GM19238 (cell line): ENCODE measurements around the gene FHOD3.

ENCODE experiments used
- DNase-seq: peaks from one replicate; pipeline ENCODE4 v3.0.0; 2011; ENCODE audit warnings: low spot score; ENCODE audit not compliant: insufficient read length

The FHOD3 gene

DNA sequence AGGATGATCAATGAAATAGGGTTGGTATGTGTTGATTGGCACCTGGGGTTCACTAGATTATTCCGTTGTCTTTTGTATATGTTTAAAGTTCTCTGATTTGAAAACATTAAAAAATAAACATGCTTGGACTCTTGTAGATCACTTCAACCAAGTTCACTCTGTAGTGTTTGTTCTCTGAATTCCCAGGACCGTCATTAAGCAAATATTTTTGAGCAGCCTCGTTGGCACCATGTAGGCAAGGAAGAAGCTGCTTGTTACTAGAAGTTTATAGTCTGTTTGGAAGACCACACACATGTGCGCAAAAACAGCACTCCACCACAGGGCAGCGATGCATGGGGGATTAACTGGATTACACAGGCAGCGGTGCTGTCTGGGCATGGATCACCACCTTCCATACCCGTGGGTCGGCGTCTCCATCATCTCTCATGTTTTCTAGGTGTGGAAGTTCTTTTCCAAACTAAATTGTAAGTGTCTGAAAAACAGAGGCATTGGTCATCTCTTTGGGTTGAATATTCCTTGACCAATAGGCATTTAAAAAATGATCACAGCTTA, 212.2 kb downstream of the FHOD3 start:
- no peak for DNase-seq

DNA sequence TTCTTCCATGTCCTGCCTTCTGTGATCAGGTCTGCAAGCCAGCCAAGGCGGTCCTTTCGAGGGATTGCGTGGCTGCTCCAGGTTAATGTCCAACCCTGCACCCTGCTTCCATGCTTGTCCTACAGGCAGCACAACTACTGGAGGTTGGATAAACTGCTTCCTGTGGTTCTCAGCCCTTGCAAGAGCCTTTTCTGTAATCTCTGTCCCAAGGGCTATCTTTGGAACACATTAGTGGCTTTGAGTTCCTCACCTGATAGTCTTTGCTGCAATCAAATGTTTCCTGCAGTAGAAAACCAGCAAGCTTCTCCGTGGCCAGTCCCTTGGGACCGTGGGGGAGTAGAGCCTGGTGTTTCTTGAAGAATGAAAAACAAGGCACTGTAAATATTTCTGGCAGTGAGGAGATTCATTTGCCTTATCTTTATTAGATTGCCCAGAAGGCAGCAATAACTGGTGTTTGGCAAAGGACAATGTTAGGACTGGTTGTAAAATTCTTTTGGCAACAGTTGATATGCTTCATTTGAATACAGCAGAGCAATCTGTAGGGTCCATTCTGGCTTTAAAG, 214.4 kb downstream of the FHOD3 start:
- DNase-seq = no peak

DNA sequence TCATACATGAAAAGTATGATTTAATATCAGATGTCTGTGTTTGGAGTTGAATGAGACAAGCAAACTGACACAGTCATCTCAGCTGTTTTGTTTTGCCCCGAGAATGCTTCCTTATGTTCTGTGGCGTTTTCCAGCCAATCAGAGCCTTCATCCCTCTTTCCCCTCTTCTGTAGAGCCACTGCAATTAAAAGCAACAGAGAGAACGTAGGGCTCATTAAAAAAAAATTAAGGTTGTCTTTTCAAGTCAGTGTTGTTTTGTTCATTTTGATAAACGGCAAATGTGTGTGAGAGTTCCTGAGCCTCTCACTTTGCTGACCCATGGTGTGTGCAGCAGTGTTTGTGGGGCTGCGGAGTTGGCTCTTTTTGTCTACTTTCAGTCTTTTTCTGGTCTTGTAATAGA, 216.0 kb downstream of the FHOD3 start:
- DNase-seq = no peak

DNA sequence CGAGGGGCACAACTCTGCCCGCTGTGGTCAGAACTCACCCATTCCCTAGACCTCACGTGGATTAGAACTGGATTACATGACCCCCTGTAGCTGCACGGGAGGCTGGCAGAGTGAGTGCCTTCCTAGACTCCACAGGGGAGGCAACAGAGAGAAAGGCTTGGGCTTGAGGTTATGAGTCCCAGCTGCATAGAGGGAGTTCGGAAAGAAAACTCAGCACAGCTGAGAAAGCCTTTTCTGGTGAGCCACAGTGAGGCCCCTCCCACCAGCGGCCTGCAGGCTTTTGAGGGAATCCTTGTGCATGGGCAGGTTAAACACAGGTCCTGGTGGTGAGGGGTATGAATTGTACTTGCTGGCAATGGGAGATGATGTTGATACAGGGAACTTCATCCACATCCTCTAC, 217.3 kb downstream of the FHOD3 start:
- DNase-seq = no peak

DNA sequence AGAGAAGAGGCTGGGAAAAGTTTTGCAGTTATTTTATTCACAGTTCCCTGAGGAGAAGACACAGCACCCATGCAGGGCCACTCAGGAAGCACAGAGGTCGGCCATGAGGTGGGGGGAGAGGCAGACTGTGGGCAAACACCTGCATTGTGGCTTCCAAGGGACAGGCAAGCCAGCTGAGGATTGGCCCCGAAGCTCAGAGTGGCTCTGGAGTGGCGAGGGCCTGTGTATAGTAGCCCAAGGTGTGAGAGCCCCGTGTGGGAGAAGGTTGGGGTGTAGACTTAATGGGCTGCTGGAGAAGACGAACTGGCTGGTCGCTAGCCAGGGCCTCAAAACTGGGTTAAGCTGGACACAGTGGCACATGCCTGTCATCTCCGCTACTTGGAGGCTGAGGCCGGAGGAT, 218.7 kb downstream of the FHOD3 start:
- DNase-seq = no peak

DNA sequence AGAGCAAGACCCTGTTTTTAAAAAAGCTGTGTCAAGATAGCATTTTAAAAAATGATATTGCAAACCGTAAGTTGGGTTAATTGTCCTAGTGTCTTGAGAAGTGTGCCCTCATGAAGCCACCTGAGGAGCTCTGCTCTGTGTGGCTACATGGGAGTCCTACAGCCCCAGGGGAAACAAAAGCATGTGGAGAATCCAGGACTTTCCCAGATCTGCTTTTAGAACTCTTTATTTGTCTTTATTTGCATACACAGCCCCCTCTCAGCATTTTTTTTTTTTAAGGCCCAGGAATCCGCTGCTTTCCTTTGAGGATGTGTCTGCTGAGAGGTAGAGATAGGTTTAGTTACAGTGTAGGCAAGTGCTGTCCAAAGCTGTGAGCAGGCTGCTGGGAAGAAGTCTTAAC, 219.2 kb downstream of the FHOD3 start:
- no peak for DNase-seq

DNA sequence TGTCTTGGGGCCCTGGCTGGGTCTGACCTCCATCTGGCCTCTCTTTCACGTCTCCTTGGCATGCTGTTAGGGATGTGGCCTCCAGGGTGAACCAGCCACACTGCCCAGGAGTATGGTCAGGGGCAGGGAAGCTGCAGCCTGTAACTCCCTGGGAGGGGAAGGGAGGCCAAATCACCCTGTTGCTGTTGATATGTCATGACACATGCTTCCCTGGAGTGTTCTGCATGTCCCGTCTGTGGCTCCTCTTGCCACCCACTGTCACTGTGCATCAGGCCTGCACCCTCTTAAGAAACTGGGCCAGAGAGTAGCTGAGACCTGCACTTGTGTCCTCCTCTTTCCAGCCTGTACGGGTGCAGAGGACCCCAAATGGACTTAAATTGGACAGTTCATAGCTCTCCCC, 221.3 kb downstream of the FHOD3 start:
- DNase-seq = no peak

DNA sequence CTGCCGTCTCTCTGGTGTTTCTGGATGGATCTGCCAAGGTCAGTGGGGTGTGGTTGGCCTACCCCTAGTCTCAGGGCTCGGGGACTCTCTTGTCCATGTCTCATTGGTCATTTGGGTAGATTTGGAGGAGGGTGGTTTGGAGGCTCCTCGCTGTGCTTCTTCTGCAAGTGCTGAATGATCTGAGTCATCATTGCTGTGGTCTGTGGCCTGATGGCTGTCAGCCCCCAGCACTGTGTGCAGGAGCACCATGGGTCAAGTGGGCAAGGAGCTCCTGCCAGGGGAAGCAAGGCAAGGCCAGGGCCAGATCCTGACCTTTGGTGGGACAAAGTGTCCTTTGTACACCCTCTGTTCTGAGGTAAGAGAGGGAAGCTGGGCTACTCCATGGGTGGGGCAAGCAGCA, 221.8 kb downstream of the FHOD3 start:
- DNase-seq = no peak

DNA sequence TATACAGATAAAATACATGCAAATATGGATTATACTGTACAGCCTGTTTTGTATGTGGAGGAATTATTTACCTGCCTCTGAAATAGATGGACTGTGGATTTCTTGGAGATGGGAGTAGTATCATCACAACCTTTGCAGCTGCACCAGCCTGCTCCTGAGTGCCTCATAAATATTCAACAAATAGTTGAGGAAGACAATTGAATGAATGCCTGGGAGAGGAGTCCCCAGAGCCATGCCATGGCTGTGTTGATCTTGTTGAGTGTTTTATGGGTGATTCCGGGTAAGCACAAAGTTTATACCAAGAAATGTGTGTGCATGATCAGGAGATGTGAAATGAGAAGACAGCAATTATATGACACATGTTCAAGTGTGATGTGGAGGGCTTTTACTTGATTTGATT, 225.0 kb downstream of the FHOD3 start:
- DNase-seq = no peak

DNA sequence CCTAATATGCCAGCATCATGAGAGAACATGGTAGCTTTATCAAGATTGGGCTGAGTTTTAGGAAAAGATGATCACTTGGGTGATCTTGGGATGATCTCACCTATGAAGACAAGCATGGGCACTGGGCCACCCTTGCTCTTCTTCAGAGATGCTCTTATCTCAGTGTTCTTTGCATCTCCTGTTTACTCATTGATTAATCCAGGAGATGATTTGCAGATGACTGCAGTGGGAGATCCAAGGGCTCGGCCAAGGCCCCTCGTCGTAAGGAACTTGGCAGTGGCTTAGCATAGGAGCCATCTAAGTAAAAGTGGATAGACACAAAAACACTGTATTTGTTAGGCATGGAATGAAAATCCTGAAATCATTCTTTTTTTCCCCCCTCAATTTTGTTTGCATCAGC, 228.4 kb downstream of the FHOD3 start:
- DNase-seq = no peak

DNA sequence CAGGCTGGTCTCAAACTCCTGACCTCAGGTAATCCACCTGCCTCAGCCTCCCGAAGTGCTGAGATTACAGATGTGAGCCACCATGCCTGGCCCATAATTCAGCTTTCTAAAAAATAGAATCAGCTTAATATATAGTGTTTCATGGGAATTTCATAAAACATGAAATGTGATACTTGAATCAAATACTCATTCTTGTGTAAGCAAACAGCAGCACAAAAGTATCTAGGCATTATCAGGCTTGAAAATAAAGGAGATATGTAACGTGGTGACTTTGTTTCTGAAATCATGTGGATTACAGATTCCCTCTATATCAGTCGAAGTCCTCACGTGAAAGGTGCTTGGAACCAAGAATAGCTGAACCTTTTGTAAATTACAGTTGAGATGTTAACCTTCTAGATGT, 229.1 kb downstream of the FHOD3 start:
- no peak for DNase-seq

DNA sequence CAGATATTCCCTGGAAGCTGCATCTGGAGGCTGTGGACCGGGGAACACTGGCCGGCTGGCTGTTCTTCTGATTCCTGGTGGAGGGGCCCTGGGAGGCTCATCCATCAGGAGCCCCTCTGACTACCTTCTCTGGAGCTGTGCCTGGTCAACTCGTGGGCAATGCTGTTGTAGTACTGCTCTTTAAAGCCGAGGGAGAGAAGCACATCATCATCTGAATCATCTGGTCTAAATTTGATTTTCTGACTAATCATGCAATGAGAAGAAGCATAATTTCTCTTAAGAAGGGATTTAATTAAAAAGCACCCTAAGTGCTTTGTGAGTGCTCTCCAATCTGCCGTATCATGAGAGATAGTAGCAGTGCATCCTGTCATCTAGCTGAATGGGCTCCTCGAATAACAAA, 229.5 kb downstream of the FHOD3 start:
- no peak for DNase-seq

DNA sequence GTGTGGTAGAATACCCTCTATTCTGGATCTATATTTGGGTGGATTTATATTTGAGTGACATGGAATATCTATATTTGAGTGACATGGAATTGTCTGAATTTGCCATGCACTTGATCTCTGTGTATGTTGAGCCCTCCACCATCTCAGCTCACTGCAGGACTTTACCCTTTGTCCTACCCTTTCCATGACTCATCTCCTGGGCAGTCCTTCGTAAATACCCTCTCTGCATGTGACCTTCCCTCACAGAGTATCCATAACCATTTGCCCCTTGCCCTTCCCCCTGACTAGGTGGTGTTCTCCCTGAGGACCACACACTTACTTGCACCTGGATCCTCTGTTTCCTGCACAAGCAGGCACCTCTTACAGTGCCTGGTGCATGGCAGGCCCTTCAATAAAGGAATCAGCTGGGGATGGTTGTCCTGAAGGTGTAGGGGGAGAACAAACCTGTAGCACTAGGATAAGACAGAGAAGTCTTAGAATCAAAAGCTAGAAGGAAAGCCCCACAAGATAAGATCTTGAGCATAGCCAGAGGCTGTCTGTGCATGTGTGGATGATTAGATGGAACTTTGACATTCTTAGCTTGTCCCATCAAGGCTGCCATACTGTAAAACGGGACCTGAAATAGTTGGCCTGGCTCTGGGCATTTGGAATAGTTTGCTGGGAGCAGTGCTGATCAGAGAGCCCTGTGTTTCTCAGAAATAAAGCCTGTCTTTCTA, 230.4 kb downstream of the FHOD3 start:
- no peak for DNase-seq

DNA sequence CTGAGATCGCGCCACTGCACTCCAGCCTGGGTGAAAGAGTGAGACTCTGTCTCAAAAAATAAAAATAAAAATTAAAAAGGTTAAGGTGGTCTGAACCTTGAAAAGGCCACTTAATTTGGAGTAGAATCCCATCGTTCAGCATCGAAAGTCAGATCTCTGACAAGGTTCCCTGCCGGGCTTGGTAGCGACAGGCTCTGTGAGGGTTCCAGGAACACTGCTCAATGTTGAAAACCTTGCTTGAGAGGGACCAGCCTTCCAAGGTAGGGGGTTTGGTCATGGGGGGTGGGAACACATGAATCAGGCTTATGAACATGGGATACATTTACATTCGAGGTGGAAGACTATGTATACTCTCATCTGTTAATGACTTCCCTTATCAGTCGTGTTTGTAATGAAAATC, 232.2 kb downstream of the FHOD3 start:
- no peak for DNase-seq

DNA sequence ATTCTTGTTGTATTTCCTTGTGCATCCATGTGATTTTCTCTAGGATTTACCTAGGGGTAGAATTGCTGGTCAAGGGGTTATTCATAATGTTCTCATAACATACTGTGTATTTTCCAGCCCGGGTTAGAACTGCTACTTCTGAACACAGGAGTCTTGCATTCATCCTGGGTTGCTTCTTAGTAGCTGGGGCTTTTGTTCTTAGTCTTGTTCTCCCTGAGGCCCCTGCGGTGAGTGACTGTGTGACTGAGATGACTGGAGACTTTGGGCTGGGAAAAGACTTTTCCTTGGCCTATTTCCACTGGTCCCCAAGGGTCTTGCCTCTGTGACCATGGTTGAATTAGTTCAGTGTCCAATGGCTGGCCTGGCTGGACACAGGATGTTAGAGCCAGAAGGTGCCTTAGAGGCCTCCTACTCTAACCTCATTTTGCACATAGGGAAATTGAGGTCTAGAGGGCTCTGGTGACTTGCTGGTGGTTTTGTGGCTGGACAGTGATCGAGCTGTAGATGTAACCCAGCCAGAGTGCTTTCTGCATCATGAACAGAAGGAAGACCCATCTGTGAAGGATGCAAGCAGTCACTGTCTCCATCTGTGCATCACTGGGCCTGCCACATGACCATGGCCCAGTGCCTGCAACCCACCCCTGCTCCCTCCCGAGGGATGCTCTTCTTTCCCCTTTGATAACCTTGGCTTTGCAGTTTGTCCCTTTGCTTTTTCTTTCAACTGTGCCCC, 233.3 kb downstream of the FHOD3 start:
- no peak for DNase-seq

DNA sequence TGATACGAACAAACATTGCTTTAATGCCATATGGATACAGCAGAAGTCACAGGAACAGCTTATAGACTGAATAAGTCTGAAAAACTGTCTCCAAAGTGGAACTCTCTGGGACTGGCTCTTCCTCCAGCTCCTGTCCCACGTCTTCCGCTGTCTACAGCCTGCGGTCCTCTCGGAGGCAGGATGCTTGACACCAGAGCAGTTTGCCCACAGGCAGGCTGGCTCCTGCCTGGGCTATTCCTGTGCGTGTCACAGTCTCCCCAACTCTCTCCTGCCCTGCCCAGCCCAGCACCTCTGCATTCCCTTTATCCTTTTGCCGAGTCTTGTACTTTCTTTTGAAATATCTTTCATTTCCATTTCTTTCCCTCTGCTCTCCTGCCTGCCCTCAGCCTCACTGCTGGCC, 234.1 kb downstream of the FHOD3 start:
- DNase-seq = no peak

DNA sequence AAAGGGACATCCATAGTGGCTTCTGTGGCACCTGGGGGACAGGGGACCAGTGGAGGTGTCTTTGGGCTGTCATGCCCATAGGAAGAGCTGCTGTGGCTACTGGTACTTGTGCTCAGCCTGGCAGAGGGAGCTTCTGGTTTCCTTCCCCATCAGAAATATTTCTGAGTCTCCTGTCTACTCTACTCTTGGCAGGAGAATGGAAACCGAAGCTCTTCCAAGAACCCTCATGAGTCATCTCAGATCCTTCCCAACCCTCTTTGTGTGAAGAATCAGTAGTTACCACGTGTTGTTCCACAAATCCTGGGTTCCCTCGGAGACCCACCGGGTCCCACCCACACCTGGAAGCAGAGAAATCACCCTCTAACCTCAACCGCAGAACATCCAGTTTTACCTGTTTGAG, 234.9 kb downstream of the FHOD3 start:
- no peak for DNase-seq

DNA sequence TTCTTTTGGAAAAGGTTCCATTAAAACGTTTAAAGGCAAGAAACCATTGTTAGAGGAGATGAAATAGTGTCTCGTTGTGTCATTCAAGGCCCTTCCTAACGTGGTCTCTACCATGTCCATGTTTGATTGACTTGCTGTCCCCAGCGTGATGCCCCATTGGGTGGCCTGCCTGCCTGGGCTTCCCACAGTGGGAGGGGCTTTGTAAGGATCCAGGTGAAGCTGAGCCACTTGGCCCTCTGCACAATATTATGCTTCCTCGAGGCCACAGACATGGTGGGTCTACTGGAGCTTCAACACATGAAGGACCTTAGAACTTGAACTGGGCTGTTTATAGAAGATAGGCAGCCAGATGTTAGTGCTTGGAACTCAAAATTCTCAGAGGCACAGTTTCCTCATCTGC, 235.3 kb downstream of the FHOD3 start:
- no peak for DNase-seq

DNA sequence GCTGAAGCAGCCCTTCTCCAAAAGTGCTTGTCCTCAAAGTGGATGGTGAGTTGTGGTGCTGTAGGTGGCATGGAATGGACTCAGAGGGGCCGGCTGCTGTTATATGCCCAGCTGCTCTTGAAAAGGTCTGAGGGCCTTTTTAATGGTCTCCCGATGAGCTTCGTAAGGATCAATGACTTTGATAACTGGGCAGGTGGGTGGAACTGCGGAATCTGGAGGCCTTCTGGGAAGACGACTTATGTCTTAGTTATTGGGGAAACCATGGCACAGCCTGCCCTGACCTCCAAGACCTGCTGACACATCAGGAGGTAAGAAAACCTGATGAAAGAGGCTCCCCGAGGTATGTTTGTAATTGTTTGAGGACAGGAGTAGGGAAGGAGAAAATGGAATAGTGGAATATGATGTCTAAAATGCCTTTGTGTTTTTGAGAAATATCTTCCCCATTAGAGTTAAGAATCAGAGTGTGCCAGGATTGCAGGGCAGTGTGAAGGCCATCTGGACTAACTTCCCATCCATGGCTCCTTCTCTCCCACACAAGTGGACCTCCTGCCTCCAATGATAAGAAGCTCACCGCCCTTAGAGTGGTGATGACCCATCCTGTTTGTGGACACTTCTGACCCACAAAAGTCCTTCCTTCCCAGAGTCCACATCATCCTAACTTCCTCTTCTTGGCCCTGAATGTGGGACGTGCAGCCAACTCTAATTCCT, 236.1 kb downstream of the FHOD3 start:
- DNase-seq = no peak

DNA sequence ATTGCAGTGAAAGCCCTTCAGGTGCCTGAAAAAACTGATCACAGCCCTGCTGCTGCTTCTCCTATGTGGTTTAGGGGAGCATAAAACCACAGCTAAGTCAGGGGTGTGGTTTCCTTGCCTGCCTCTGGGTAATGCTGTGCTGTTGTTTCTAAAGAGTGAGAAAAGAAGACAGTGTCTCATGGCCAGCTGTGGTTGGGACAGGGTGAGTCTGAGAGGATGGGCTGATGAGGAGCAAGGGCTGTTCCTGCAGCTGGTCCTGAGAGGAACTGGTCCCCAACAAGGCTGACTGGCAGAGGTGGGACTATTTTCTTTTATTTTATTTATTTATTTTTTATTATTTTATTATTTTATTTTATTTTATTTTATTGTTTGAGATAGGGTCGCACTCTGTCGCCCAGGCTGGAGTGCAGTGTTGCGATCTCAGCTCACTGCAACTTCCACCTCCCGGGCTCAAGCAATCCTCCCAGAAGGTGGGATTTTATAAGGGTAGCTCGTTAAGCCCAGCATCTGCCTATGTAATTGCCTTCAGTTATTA, 236.7 kb downstream of the FHOD3 start:
- no peak for DNase-seq

DNA sequence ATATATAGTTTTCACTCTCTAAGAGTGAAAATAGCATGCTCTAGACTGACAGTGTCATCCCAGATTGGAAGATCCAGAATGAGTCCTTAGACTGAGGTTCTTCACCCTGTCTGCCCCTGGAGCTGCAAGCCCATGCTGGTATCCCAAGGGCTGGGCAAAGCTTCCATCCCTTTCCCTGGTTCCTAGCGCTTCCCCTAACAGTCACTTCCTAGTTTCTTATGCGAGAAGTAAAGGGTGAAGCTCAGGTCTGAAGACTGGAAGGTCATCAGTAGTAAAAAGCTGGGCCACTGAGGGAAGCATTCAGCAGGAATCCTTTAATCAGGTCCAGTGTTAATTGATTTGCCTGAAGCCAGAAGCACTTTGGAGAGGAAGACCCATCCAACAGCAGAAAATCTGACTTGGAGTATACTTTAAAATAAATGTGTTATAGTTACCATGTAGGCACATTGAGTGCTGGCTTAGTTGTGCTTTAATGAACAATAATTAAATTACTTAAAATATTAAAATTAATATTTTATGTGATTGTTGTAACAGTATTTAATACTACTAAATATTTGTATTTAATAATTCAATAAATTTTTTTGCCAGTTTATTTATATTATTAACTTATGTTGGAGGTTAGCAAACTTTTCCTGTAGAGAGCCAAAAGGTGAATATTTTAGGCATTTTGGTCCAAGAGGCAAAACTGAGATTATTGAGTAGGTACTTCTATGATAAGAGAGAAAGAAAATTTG, 237.9 kb downstream of the FHOD3 start:
- DNase-seq = no peak
